Measurements from ENCODE around the gene DCDC2C. TPM values are rescaled to one million over a fixed set of nuclear protein-coding genes. Genes with fewer than 3 reads are reported as not detected.

DCDC2C gene
- total RNA-seq, 2 experiments from 2014 or later: not detected

GRCh38 chr2:3678212-3678611, 25.2 kb upstream of the DCDC2C start:
- no peak for DNase-seq
- ChIA-PET CTCF (no interaction called here), POLR2A (no interaction called here)
- no peaks in the 10 kb centered on the region for H3K9me3 Mint-ChIP-seq
- intact Hi-C loops (cut with micrococcal nuclease): no loop called here
- no peak overlapping the region for H3K27ac Mint-ChIP-seq
- H3K4me1 Mint-ChIP-seq (ENCODE audit: low read depth): no peaks in the 10 kb centered on the region
- H3K36me3 Mint-ChIP-seq: no peaks in the 10 kb centered on the region
- H3K27me3 Mint-ChIP-seq: peaks cover 1% of the 10 kb centered on the region
- no peak overlapping the region for H3K4me3 Mint-ChIP-seq

GRCh38 chr2:3679180-3679579, 24.2 kb upstream of the DCDC2C start:
- H3K4me1 Mint-ChIP-seq (ENCODE audit: low read depth): no peaks in the 10 kb centered on the region
- H3K4me3 Mint-ChIP-seq: no peak overlapping the region
- ChIA-PET CTCF (no interaction called here), POLR2A (no interaction called here)
- no peak overlapping the region for H3K27ac Mint-ChIP-seq
- H3K27me3 Mint-ChIP-seq: peaks cover 1% of the 10 kb centered on the region
- intact Hi-C loops (cut with micrococcal nuclease): no loop called here
- no peak for DNase-seq
- no peaks in the 10 kb centered on the region for H3K9me3 Mint-ChIP-seq
- no peaks in the 10 kb centered on the region for H3K36me3 Mint-ChIP-seq

GRCh38 chr2:3679616-3680393, 23.6 kb upstream of the DCDC2C start:
- ChIA-PET POLR2A (no interaction called here), CTCF (no interaction called here)
- no peak overlapping the region for H3K4me3 Mint-ChIP-seq
- H3K27me3 Mint-ChIP-seq: peaks cover 1% of the 10 kb centered on the region
- intact Hi-C loops (cut with micrococcal nuclease): no loop called here
- no peak overlapping the region for H3K27ac Mint-ChIP-seq
- DNase-seq: no peak
- no peaks in the 10 kb centered on the region for H3K36me3 Mint-ChIP-seq
- no peaks in the 10 kb centered on the region for H3K9me3 Mint-ChIP-seq
- no peaks in the 10 kb centered on the region for H3K4me1 Mint-ChIP-seq (ENCODE audit: low read depth)

- Mint-ChIP-seq H3K4me1 (ENCODE audit: low read depth) (no peaks in the 10 kb centered on the region), H3K9me3 (no peaks in the 10 kb centered on the region), H3K4me3 (no peak overlapping the region), H3K36me3 (no peaks in the 10 kb centered on the region), H3K27me3 (peaks cover 1% of the 10 kb centered on the region), H3K27ac (no peak overlapping the region)
- intact Hi-C loops (cut with micrococcal nuclease): no loop called here
- CTCF ChIA-PET: no interaction called here
- no peak for DNase-seq
- POLR2A ChIA-PET: no interaction called here
Observed at GRCh38 chr2:3680548-3681345, 22.6 kb upstream of the DCDC2C start.

- Mint-ChIP-seq H3K4me3 (no peak overlapping the region), H3K4me1 (ENCODE audit: low read depth) (no peaks in the 10 kb centered on the region), H3K9me3 (no peaks in the 10 kb centered on the region), H3K36me3 (no peaks in the 10 kb centered on the region), H3K27me3 (peaks cover 1% of the 10 kb centered on the region), H3K27ac (no peak overlapping the region)
- intact Hi-C loops (cut with micrococcal nuclease): no loop called here
- CTCF ChIA-PET: no interaction called here
- POLR2A ChIA-PET: no interaction called here
- no peak for DNase-seq
Observed at GRCh38 chr2:3681625-3682024, 21.8 kb upstream of the DCDC2C start.

GRCh38 chr2:3682811-3683210, 20.6 kb upstream of the DCDC2C start:
- no peak overlapping the region for H3K4me3 Mint-ChIP-seq
- DNase-seq: no peak
- H3K9me3 Mint-ChIP-seq: no peaks in the 10 kb centered on the region
- no peak overlapping the region for H3K27ac Mint-ChIP-seq
- no peaks in the 10 kb centered on the region for H3K4me1 Mint-ChIP-seq (ENCODE audit: low read depth)
- no peaks in the 10 kb centered on the region for H3K27me3 Mint-ChIP-seq
- POLR2A ChIA-PET: no interaction called here
- CTCF ChIA-PET: no interaction called here
- intact Hi-C loops (cut with micrococcal nuclease): no loop called here
- no peaks in the 10 kb centered on the region for H3K36me3 Mint-ChIP-seq

- no peak overlapping the region for H3K4me3 Mint-ChIP-seq
- intact Hi-C loops (cut with micrococcal nuclease): no loop called here
- ChIA-PET CTCF (no interaction called here), POLR2A (no interaction called here)
- H3K9me3 Mint-ChIP-seq: no peaks in the 10 kb centered on the region
- no peak overlapping the region for H3K27ac Mint-ChIP-seq
- H3K27me3 Mint-ChIP-seq: peaks cover 2% of the 10 kb centered on the region
- DNase-seq: no peak
- H3K36me3 Mint-ChIP-seq: no peaks in the 10 kb centered on the region
- no peaks in the 10 kb centered on the region for H3K4me1 Mint-ChIP-seq (ENCODE audit: low read depth)
Observed at GRCh38 chr2:3683748-3684454, 19.5 kb upstream of the DCDC2C start.

- DNase-seq: no peak
- Mint-ChIP-seq H3K4me1 (ENCODE audit: low read depth) (no peaks in the 10 kb centered on the region), H3K4me3 (no peak overlapping the region), H3K27me3 (peaks cover 7% of the 10 kb centered on the region), H3K9me3 (peaks cover 3% of the 10 kb centered on the region), H3K27ac (no peak overlapping the region), H3K36me3 (no peaks in the 10 kb centered on the region)
- CTCF ChIA-PET: no interaction called here
- intact Hi-C loops (cut with micrococcal nuclease): no loop called here
- POLR2A ChIA-PET: no interaction called here
Observed at GRCh38 chr2:3689998-3690748, 13.2 kb upstream of the DCDC2C start.

- intact Hi-C loops (cut with micrococcal nuclease): no loop called here
- peaks cover 8% of the 10 kb centered on the region for H3K27me3 Mint-ChIP-seq
- H3K9me3 Mint-ChIP-seq: peaks cover 3% of the 10 kb centered on the region
- DNase-seq: no peak
- H3K4me1 Mint-ChIP-seq (ENCODE audit: low read depth): no peaks in the 10 kb centered on the region
- no peaks in the 10 kb centered on the region for H3K36me3 Mint-ChIP-seq
- ChIA-PET POLR2A (no interaction called here), CTCF (interaction anchor here (0.6 to 1.7 kb wide), 2 partner anchors 88 to 134 kb away, joined by 3 to 6 read pairs; no protein-coding TSS in a partner anchor)
- H3K27ac Mint-ChIP-seq: no peak overlapping the region
- no peak overlapping the region for H3K4me3 Mint-ChIP-seq
Observed at GRCh38 chr2:3692375-3692774, 11.0 kb upstream of the DCDC2C start.

GRCh38 chr2:3696545-3696944, 6.8 kb upstream of the DCDC2C start:
- intact Hi-C loops (cut with micrococcal nuclease): no loop called here
- Mint-ChIP-seq H3K27me3 (peaks cover 13% of the 10 kb centered on the region), H3K36me3 (no peaks in the 10 kb centered on the region), H3K4me1 (ENCODE audit: low read depth) (no peaks in the 10 kb centered on the region), H3K27ac (no peak overlapping the region), H3K9me3 (peaks cover 3% of the 10 kb centered on the region), H3K4me3 (no peak overlapping the region)
- no peak for DNase-seq
- CTCF ChIA-PET: no interaction called here
- POLR2A ChIA-PET: no interaction called here

- no peak overlapping the region for H3K4me3 Mint-ChIP-seq
- intact Hi-C loops (cut with micrococcal nuclease): no loop called here
- POLR2A ChIA-PET: no interaction called here
- no peak overlapping the region for H3K27ac Mint-ChIP-seq
- CTCF ChIA-PET: interaction anchor here (1.6 kb wide), 1 partner anchor 27 kb away, joined by 3 read pairs; no protein-coding TSS in a partner anchor
- H3K27me3 Mint-ChIP-seq: peaks cover 32% of the 10 kb centered on the region
- H3K4me1 Mint-ChIP-seq (ENCODE audit: low read depth): peaks cover 2% of the 10 kb centered on the region
- H3K9me3 Mint-ChIP-seq: no peaks in the 10 kb centered on the region
- no peaks in the 10 kb centered on the region for H3K36me3 Mint-ChIP-seq
- no peak for DNase-seq
Observed at GRCh38 chr2:3701071-3701470, 2.3 kb upstream of the DCDC2C start.

GRCh38 chr2:3703757-3704355, 481 bp downstream of the DCDC2C start:
- intact Hi-C loops (cut with micrococcal nuclease): no loop called here
- Mint-ChIP-seq H3K36me3 (no peaks in the 10 kb centered on the region), H3K27me3 (peaks cover 37% of the 10 kb centered on the region), H3K9me3 (no peaks in the 10 kb centered on the region), H3K4me3 (no peak overlapping the region), H3K4me1 (ENCODE audit: low read depth) (peaks cover 2% of the 10 kb centered on the region), H3K27ac (no peak overlapping the region)
- POLR2A ChIA-PET: no interaction called here
- CTCF ChIA-PET: no interaction called here
- DNase-seq: no peak
